ENCODE data around the gene CSDE1. TPM values are rescaled to one million over a fixed set of nuclear protein-coding genes. Genes with fewer than 3 reads are reported as not detected.

Gene CSDE1
- total RNA-seq, 2 donors from 2014 or later = 560 to 1,490 TPM

DNA sequence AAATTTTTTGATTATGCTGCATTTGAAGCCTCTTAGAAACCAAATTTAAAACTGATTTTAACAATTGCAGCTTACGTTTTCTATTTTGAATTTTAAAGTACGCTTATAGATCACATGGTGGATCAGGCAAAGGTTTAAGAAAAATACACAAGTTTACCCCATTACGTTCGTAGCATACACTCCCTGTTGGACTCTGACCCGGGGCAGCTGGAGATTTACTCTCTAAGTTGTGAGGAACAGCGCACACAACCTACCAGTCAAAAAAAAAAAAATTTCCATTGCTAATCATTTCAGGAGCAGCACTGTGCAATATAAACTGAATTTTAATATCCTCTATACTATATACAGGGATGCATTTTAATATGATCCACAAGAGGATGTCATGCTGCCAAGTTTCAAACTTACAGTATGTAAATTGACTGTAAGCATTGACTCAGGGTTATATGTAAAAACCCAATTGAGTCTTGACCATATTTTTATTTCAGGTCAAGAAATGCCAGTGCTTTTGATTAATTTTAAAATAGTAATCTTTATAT lies 20.4 kb downstream of the CSDE1 start:
- Histone ChIP-seq H3K4me3 (no peak overlapping the region), H3K27me3 (replicated peaks; ENCODE audit: insufficient read depth) (no peaks in the 10 kb centered on the region), H3K27ac (no peak overlapping the region), H3K9me3 (no peaks in the 10 kb centered on the region), H3K36me3 (peaks cover 41% of the 10 kb centered on the region), H3K4me1 (ENCODE audit: control insufficient read depth in 1 of 2, low read depth in 2 of 2) (peaks cover 0 to 6% of the 10 kb centered on the region in 2 donors)
- no peak for DNase-seq (ENCODE audit: low spot score)
- ATAC-seq (ENCODE audit: insufficient number of reproducible peaks, low FRiP score, low read depth) = no peak
- TF ChIP-seq, protein P1, sequence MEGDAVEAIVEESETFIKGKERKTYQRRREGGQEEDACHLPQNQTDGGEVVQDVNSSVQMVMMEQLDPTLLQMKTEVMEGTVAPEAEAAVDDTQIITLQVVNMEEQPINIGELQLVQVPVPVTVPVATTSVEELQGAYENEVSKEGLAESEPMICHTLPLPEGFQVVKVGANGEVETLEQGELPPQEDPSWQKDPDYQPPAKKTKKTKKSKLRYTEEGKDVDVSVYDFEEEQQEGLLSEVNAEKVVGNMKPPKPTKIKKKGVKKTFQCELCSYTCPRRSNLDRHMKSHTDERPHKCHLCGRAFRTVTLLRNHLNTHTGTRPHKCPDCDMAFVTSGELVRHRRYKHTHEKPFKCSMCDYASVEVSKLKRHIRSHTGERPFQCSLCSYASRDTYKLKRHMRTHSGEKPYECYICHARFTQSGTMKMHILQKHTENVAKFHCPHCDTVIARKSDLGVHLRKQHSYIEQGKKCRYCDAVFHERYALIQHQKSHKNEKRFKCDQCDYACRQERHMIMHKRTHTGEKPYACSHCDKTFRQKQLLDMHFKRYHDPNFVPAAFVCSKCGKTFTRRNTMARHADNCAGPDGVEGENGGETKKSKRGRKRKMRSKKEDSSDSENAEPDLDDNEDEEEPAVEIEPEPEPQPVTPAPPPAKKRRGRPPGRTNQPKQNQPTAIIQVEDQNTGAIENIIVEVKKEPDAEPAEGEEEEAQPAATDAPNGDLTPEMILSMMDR (IDR thresholded peaks at IDR 0.05) = no peak

DNA sequence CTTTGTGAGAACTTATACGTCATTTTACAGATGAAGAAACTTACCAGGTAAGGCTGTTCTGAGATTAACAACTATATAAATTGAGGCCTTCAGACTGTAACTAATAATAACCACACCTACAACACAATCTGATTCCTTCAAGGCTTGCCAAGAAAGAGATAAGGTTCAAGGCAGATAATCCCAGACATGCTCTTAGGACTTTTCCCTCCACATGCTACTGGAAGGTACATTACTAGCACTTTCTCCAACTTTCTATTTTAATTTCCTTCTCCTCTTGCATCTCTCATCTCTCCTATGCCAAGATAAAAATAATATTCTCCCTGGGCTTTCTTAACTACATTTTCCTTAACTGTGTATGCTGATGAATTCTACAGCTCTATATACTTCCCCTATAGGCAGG lies 22.3 kb downstream of the CSDE1 start:
- Histone ChIP-seq H3K9me3 (no peaks in the 10 kb centered on the region), H3K4me1 (ENCODE audit: control insufficient read depth in 1 of 2, low read depth in 2 of 2) (peaks cover 0 to 1% of the 10 kb centered on the region in 2 donors), H3K36me3 (peaks cover 52% of the 10 kb centered on the region), H3K4me3 (no peak overlapping the region), H3K27ac (no peak overlapping the region), H3K27me3 (replicated peaks; ENCODE audit: insufficient read depth) (no peaks in the 10 kb centered on the region)
- no peak for ATAC-seq (ENCODE audit: insufficient number of reproducible peaks, low FRiP score, low read depth)
- no peak for DNase-seq (ENCODE audit: low spot score)
- TF ChIP-seq, protein P1 (IDR thresholded peaks at IDR 0.05) = no peak

DNA sequence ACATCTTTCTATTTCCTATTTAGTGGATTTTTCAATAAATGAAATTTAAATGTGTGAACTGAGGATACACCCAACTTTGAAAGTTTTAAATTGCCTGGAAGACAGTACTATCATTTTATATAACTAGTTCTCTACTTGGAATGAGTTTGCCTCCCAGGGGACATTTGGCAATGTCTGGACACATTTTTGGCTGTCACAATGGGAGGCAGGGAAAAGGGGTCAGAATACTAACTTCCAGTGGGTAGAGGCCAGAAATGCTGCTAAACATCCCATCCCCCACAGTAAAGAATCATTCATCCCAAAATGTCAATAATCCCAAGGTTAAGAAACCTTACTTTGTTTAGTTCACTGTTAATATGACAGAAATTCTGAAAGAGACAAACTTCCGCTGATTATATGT lies 28.0 kb downstream of the CSDE1 start:
- Histone ChIP-seq H3K4me1 (ENCODE audit: control insufficient read depth in 1 of 2, low read depth in 2 of 2) (peaks cover 0 to 6% of the 10 kb centered on the region in 2 donors), H3K4me3 (no peak overlapping the region), H3K36me3 (peaks cover 52% of the 10 kb centered on the region), H3K27me3 (replicated peaks; ENCODE audit: insufficient read depth) (no peaks in the 10 kb centered on the region), H3K9me3 (no peaks in the 10 kb centered on the region), H3K27ac (no peak overlapping the region)
- ATAC-seq (ENCODE audit: insufficient number of reproducible peaks, low FRiP score, low read depth) (no peak), DNase-seq (ENCODE audit: low spot score) (no peak)
- TF ChIP-seq, protein P1 (IDR thresholded peaks at IDR 0.05) = no peak

DNA sequence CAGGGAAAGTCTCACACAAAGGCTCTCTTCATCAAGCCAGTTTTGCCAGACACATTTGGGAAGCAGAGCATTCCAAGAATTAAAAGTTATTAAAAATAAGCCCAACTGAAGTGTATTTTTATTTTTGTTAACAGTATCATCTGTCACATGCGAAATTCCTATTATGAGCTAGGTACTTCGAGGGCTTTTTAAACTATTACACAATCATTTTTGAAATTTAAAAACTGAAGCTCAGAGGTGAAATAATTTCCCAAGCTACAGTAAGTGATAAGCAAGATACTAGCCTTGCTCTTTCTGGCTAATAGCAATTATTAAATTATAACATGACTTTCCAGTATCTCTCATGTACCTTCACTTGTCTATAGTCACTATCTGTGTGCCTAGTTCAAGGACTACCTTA lies 29.2 kb downstream of the CSDE1 start:
- ATAC-seq (ENCODE audit: insufficient number of reproducible peaks, low FRiP score, low read depth) = no peak
- Histone ChIP-seq H3K36me3 (peaks cover 46% of the 10 kb centered on the region), H3K27ac (no peak overlapping the region), H3K4me1 (ENCODE audit: control insufficient read depth in 1 of 2, low read depth in 2 of 2) (peaks cover 0 to 6% of the 10 kb centered on the region in 2 donors), H3K27me3 (replicated peaks; ENCODE audit: insufficient read depth) (no peaks in the 10 kb centered on the region), H3K9me3 (no peaks in the 10 kb centered on the region), H3K4me3 (no peak overlapping the region)
- no peak for DNase-seq (ENCODE audit: low spot score)
- TF ChIP-seq, protein P1 (IDR thresholded peaks at IDR 0.05) = no peak

DNA sequence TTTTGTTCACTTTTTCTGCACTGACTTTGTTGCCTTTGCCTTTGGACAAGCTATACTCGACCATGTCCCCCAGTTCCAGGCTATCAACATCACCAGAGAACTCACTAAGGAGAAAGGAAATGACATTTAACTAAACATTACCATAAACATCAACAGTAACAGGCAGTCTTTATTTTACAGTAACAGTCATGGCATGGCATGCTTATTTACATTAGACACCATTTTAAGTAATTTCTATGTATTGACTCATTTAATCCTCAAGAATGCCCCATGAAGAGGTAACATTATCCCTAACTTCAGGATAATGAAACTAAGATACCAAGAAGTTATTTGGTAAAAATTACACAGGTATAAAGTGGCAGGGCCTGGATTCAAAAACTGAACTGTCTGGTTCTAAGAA lies 32.6 kb downstream of the CSDE1 start:
- H3K27ac ChIP-seq = no peak overlapping the region
- no peaks in the 10 kb centered on the region for H3K27me3 ChIP-seq (replicated peaks; ENCODE audit: insufficient read depth)
- peaks cover 0 to 5% of the 10 kb centered on the region in 2 donors for H3K4me1 ChIP-seq (ENCODE audit: control insufficient read depth in 1 of 2, low read depth in 2 of 2)
- no peak for ATAC-seq (ENCODE audit: insufficient number of reproducible peaks, low FRiP score, low read depth)
- no peak overlapping the region for H3K4me3 ChIP-seq
- DNase-seq (ENCODE audit: low spot score) = no peak
- TF ChIP-seq, protein P1 (IDR thresholded peaks at IDR 0.05) = no peak
- no peaks in the 10 kb centered on the region for H3K9me3 ChIP-seq
- H3K36me3 ChIP-seq = peaks cover 47% of the 10 kb centered on the region
